Measurements from ENCODE around the gene HOXA13. TPM values are rescaled to one million over a fixed set of nuclear protein-coding genes. Genes with fewer than 3 reads are reported as not detected.

HOXA13 gene
- total RNA-seq, 1 experiment from 2014 or later = not detected

- no peaks in the 10 kb centered on the region for H3K36me3 Mint-ChIP-seq (ENCODE audit: insufficient read depth, unreplicated experiment)
- no peak overlapping the region for H3K4me3 Mint-ChIP-seq (ENCODE audit: unreplicated experiment)
- DNase-seq (ENCODE audit: unreplicated experiment) = no peak
- no peaks in the 10 kb centered on the region for H3K9me3 Mint-ChIP-seq (ENCODE audit: unreplicated experiment)
- CTCF ChIA-PET = interaction anchor here (0.7 to 2.0 kb wide), 2 partner anchors 327 to 350 kb away, joined by 3 to 5 read pairs; no protein-coding TSS in a partner anchor
- TF ChIP-seq, protein P1, sequence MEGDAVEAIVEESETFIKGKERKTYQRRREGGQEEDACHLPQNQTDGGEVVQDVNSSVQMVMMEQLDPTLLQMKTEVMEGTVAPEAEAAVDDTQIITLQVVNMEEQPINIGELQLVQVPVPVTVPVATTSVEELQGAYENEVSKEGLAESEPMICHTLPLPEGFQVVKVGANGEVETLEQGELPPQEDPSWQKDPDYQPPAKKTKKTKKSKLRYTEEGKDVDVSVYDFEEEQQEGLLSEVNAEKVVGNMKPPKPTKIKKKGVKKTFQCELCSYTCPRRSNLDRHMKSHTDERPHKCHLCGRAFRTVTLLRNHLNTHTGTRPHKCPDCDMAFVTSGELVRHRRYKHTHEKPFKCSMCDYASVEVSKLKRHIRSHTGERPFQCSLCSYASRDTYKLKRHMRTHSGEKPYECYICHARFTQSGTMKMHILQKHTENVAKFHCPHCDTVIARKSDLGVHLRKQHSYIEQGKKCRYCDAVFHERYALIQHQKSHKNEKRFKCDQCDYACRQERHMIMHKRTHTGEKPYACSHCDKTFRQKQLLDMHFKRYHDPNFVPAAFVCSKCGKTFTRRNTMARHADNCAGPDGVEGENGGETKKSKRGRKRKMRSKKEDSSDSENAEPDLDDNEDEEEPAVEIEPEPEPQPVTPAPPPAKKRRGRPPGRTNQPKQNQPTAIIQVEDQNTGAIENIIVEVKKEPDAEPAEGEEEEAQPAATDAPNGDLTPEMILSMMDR (IDR thresholded peaks at IDR 0.05; ENCODE audit: unreplicated experiment) = no peak
- peaks cover 19% of the 10 kb centered on the region for H3K4me1 Mint-ChIP-seq (ENCODE audit: insufficient read depth, unreplicated experiment)
- POLR2A ChIA-PET = interaction anchor here (0.7 to 1.8 kb wide), 3 partner anchors 10 to 72 kb away, joined by 3 to 7 read pairs (median 4); no protein-coding TSS in a partner anchor
- BruUV-seq (replicated peaks) = no TSS peak
- peaks cover 22% of the 10 kb centered on the region for H3K27me3 Mint-ChIP-seq (ENCODE audit: insufficient read depth, unreplicated experiment)
- intact Hi-C loops (cut with micrococcal nuclease) = no loop called here
- H3K27ac Mint-ChIP-seq (ENCODE audit: low read depth, unreplicated experiment) = no peak overlapping the region
These were observed 47.8 kb upstream of the HOXA13 start for GRCh38 chr7:27247452-27248426.

- intact Hi-C loops (cut with micrococcal nuclease) = no loop called here
- TF ChIP-seq, protein P1 (IDR thresholded peaks at IDR 0.05; ENCODE audit: unreplicated experiment) = no peak
- H3K4me1 Mint-ChIP-seq (ENCODE audit: insufficient read depth, unreplicated experiment) = peaks cover 19% of the 10 kb centered on the region
- H3K9me3 Mint-ChIP-seq (ENCODE audit: unreplicated experiment) = no peaks in the 10 kb centered on the region
- no peaks in the 10 kb centered on the region for H3K36me3 Mint-ChIP-seq (ENCODE audit: insufficient read depth, unreplicated experiment)
- no peak overlapping the region for H3K4me3 Mint-ChIP-seq (ENCODE audit: unreplicated experiment)
- ChIA-PET POLR2A (interaction anchor here (0.7 to 1.8 kb wide), 3 partner anchors 9 to 73 kb away, joined by 3 to 7 read pairs (median 4); no protein-coding TSS in a partner anchor), CTCF (no interaction called here)
- no TSS peak for BruUV-seq (replicated peaks)
- H3K27ac Mint-ChIP-seq (ENCODE audit: low read depth, unreplicated experiment) = no peak overlapping the region
- H3K27me3 Mint-ChIP-seq (ENCODE audit: insufficient read depth, unreplicated experiment) = peaks cover 29% of the 10 kb centered on the region
- DNase-seq (ENCODE audit: unreplicated experiment) = no peak
These were observed 47.1 kb upstream of the HOXA13 start for GRCh38 chr7:27247000-27247399.

GRCh38 chr7:27245798-27246691 is 46.2 kb upstream of the HOXA13 start:
- no peak overlapping the region for H3K27ac Mint-ChIP-seq (ENCODE audit: low read depth, unreplicated experiment)
- CTCF ChIA-PET = interaction anchor here (0.6 to 1.0 kb wide), 2 partner anchors 10 to 1694 kb away, joined by 3 read pairs; no protein-coding TSS in a partner anchor
- intact Hi-C loops (cut with micrococcal nuclease) = no loop called here
- TF ChIP-seq, protein P1 (IDR thresholded peaks at IDR 0.05; ENCODE audit: unreplicated experiment) = no peak
- no peak for DNase-seq (ENCODE audit: unreplicated experiment)
- POLR2A ChIA-PET = interaction anchor here (0.7 to 1.8 kb wide), 2 partner anchors 8 to 329 kb away, joined by 3 to 7 read pairs; no protein-coding TSS in a partner anchor
- H3K4me1 Mint-ChIP-seq (ENCODE audit: insufficient read depth, unreplicated experiment) = peaks cover 19% of the 10 kb centered on the region
- no TSS peak for BruUV-seq (replicated peaks)
- H3K4me3 Mint-ChIP-seq (ENCODE audit: unreplicated experiment) = peak overlapping the region; percentile 47
- no peaks in the 10 kb centered on the region for H3K9me3 Mint-ChIP-seq (ENCODE audit: unreplicated experiment)
- peaks cover 39% of the 10 kb centered on the region for H3K27me3 Mint-ChIP-seq (ENCODE audit: insufficient read depth, unreplicated experiment)
- peaks cover 5% of the 10 kb centered on the region for H3K36me3 Mint-ChIP-seq (ENCODE audit: insufficient read depth, unreplicated experiment)

Data from MCF 10A (cell line).